Measurements from ENCODE around the gene SEPTIN10.
"Not testable (repeated sequence)": the region's sequence is repeated elsewhere in the genome, so short reads cannot be mapped to it uniquely, and the experiment has no call there.

Gene SEPTIN10

GRCh38 chr2:109613922-109614714 is at the start of gene SEPTIN10, which contains the start of gene SOWAHC:
Gene SEPTIN10, minus strand, starts transcription at chr2:109613966. Its CDS starts 139 bp downstream, at chr2:109613827.
Gene SOWAHC, plus strand, starts transcription at chr2:109614364. Its CDS starts 126 bp downstream, at chr2:109614490.
- DNase-seq (ENCODE audit: low spot score), result peak; percentile 74

GRCh38 chr2:109662889-109663288 is 49.1 kb upstream of the SEPTIN10 start:
- no peak for DNase-seq (ENCODE audit: low spot score)

- no peak for DNase-seq (ENCODE audit: low spot score)
Observed at GRCh38 chr2:109660046-109660860, 46.5 kb upstream of the SEPTIN10 start.

GRCh38 chr2:109659396-109660045 is 45.8 kb upstream of the SEPTIN10 start:
- DNase-seq (ENCODE audit: low spot score), result no peak

- no peak for DNase-seq (ENCODE audit: low spot score)
Observed at GRCh38 chr2:109655287-109655686, 41.5 kb upstream of the SEPTIN10 start.

- no peak for DNase-seq (ENCODE audit: low spot score)
Observed at GRCh38 chr2:109654326-109655050, 40.7 kb upstream of the SEPTIN10 start.

GRCh38 chr2:109649736-109650695 is 36.2 kb upstream of the SEPTIN10 start:
- no peak for DNase-seq (ENCODE audit: low spot score)

GRCh38 chr2:109648041-109648527 is 34.3 kb upstream of the SEPTIN10 start:
- no peak for DNase-seq (ENCODE audit: low spot score)

- DNase-seq (ENCODE audit: low spot score), result no peak
Observed at GRCh38 chr2:109647636-109648035, 33.9 kb upstream of the SEPTIN10 start.

- no peak for DNase-seq (ENCODE audit: low spot score)
Observed at GRCh38 chr2:109646961-109647360, 33.2 kb upstream of the SEPTIN10 start.

GRCh38 chr2:109645412-109646184 is 31.8 kb upstream of the SEPTIN10 start:
- DNase-seq (ENCODE audit: low spot score), result no peak

- DNase-seq (ENCODE audit: low spot score), result peak; percentile 39
Observed at GRCh38 chr2:109644571-109645275, 31.0 kb upstream of the SEPTIN10 start.

- DNase-seq (ENCODE audit: low spot score), result not testable (repeated sequence)
Observed at GRCh38 chr2:109640000-109640399, 26.2 kb upstream of the SEPTIN10 start.

- DNase-seq (ENCODE audit: low spot score), result no peak
Observed at GRCh38 chr2:109638795-109639194, 25.0 kb upstream of the SEPTIN10 start.

- DNase-seq (ENCODE audit: low spot score), result no peak
Observed at GRCh38 chr2:109637749-109638570, 24.2 kb upstream of the SEPTIN10 start.

- no peak for DNase-seq (ENCODE audit: low spot score)
Observed at GRCh38 chr2:109636317-109636716, 22.6 kb upstream of the SEPTIN10 start.

GRCh38 chr2:109635426-109636304 is 21.9 kb upstream of the SEPTIN10 start:
- no peak for DNase-seq (ENCODE audit: low spot score)
